GM18907 (cell line): Measurements from ENCODE around the gene CCDC172.
A peak's percentile ranks its signal among the peaks of the same experiment; 100 is the strongest.

Source experiments
- ATAC-seq: cut with Tn5 transposase; IDR thresholded peaks from one replicate; pipeline ENCODE4 v1.9.1; 2021; ENCODE audit warnings: mild to moderate bottlenecking, moderate library complexity; ENCODE audit not compliant: unreplicated experiment

Gene CCDC172

DNA sequence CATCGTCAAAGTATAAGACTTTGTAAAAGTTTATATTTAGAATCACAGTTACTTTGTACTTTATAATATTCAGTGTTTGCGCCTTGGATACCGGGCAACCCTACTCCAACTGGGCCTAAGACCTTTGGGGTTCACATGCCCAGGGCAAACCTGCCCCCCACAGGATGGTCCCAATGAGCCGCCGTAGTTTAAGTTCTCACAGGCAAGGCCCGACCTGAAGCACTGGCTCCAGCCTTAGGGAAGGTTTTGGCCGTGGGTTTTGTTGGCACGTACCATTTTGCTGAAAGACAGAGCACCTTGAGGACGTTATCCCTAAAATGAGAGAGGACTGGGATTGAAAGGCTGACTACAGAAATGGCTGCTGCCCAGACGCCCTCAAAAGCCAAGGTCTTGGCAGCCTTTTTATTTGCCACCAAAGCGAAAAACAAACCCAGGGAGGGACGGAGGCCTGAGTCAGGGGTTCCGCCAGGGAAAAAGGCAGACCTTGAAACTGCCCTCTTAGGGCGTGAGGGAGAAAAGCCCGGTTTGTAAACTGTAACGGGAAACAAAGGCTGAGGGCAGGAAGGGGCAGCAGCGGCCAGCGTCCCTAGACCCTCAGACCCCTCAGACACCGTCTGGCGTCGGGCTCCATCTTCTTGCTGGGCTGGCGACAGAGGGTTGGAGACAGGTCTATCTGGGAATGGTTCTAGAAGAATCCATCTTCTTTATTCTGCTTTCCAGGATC lies at the start of gene CCDC172:
TSS of gene CCDC172 (plus strand) at position 222 of the 724 bp plus-strand sequence. CDS start 564 bp downstream, outside the sequence.
- no peak for ATAC-seq

DNA sequence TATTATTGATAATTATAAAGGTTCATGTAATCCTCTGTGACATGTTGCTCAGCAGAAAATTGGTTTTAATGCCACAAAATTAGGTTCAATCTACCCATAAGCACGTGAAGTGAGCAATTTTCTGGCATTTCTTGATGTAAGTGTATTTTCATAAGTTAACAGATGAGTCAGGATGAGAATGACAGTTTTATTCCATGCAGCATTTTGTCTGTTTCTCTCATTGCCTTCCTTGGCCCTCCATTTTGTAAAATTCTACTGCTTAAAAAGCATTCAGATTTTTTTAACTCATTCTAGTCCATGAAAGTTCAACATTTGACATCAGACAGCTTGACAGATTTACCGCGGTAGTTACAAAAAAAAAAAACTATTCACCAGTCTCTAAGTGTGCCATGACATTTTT lies 47.3 kb upstream of the CCDC172 start:
- no peak for ATAC-seq

DNA sequence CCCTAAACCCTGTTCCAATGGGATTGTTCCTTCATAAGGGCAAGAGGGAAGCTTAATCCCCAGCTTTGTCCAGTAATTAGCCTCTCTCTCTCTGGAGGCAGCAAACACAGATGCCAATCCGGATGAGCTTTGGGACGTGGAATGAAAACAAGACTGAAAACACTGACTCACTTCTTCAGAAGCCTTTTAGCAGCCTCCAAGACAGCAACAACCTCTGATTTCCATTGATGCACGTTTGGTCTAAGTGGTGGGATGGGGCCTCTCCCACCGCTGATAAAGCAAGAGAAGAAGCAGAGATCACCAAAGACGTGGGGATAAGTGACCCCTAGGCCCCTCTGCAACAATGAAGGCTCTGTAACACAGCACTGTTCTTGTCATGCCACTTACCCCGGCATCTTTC lies 45.4 kb upstream of the CCDC172 start:
- ATAC-seq = no peak

DNA sequence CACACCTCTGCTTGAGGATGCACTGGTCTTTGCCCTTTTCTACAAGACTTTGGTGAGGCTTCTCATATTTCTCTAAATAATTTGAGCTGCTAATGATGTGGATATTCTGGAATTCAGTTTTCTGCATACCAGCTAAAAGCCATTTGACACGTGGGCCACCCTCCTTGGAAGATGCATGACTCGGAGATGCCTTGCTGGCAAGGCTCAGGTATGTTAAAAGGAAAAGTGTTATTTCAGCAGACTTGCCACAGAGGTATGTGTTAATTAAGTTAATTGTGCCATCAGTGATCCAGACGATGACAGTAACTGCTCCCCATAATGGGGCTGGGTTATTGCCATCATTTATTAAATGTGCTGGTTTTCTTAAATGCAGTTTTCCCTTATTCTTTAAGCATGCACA lies 42.5 kb upstream of the CCDC172 start:
- ATAC-seq = no peak

DNA sequence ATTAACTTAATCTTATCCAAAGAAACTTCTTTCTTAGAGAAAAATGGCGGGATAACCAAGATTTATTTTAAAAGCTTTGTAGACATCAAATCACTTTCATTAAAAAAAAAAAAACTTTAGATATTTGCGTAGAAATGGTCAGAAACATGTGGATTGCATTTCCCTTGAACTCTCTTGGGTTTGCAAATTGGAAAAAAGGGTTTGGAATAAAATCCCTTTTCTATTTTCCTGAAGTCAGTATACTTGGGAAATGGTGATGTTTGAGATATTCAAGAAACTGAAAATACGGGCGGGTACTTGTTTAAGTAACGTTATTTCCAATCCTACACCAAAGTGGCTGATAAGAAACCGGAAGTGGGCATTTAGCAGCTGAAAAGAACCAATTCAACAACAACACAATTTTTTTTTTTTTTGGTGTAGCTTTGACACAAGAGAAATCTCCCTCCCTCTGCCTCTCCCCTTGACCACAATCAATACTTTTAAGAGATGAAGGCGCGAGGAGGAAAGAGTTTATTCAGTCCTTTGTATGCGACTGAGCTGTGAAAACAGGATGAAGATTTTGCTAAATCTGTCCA lies 37.5 kb upstream of the CCDC172 start:
- no peak for ATAC-seq

- ATAC-seq = no peak
These were observed 36.2 kb upstream of the CCDC172 start for GRCh38 chr10:116287906-116288501.

GRCh38 chr10:116289652-116290051 lies 34.6 kb upstream of the CCDC172 start:
- ATAC-seq = no peak

- no peak for ATAC-seq
These were observed 31.8 kb upstream of the CCDC172 start for GRCh38 chr10:116292493-116292892.

- no peak for ATAC-seq
These were observed 27.9 kb upstream of the CCDC172 start for GRCh38 chr10:116296291-116296721.

GRCh38 chr10:116298586-116298985 lies 25.7 kb upstream of the CCDC172 start:
- no peak for ATAC-seq

DNA sequence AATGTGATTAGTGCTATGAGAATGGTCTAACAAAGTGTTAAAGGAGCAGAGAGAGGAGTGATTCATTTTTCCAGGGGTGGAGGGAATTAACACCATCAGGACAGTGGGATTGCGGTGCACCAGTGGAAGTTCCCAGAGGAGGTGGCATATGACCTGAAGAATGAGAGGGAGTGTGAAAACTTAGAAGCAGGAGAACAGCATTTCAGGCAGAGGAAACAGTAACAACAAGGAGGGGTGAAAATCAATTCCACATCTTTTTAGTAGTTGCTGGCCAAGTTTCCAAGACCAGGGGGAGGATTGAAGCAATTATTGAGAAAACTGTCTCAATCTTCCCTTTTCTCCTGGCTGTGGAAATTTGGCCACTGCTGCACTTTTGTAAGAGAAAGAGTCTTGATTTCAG lies 23.7 kb upstream of the CCDC172 start:
- ATAC-seq = no peak

GRCh38 chr10:116304923-116305322 lies 19.3 kb upstream of the CCDC172 start:
- no peak for ATAC-seq

DNA sequence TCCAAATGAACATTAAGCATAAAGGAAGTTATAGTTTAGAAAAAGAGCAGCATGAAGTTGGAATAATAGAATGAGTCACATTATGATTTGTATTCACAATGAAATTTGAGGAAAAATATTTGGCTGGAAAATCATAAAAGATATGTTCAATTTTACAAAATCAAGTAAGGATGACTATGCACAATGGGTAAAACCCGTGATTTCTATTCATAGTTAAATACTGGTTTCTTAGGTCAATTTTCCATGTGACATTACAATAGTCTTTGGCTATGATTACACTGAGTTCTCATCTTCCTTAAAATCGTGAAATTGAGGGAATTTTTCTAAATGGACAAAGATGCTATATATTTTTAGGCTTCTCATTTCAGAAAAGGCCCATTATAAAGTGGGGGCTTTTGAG lies 17.4 kb upstream of the CCDC172 start:
- ATAC-seq = no peak

DNA sequence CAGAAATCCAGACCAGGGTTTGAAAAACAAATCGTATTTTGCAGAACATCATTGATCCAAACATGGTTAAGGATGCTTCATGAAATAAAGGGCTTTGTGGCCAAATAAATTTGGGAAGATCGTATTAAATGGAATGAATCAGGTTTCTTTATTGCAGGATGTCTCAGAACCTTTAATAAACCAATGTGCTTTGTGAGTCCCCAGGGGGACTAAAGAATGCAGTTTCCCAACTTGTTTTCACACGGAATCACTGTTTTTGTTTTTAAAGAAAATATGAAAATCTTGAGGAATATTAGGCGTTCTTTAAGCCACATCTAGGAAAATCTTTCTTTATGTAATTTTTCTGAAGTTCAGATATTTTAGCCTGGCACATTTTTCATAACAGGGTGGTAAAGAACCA lies 16.8 kb upstream of the CCDC172 start:
- no peak for ATAC-seq

DNA sequence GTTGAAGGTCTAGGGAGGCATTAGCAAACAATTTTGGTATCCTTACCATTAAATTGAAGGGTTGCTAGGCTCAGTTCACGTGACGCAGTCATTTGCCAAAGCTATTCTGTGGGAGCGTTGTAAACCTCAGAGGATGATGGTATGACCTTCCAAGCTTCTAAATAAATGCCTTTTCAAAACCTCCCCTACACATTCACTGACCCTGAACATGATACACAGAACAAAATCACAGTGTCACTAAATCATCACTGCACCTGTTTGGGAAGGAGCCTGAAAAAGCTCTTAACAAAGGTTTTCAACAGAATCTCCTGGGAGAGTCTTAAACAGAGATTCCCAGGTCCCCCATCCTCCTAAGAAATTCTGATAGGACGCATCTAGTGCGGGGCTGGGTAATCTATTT lies 13.2 kb upstream of the CCDC172 start:
- no peak for ATAC-seq

DNA sequence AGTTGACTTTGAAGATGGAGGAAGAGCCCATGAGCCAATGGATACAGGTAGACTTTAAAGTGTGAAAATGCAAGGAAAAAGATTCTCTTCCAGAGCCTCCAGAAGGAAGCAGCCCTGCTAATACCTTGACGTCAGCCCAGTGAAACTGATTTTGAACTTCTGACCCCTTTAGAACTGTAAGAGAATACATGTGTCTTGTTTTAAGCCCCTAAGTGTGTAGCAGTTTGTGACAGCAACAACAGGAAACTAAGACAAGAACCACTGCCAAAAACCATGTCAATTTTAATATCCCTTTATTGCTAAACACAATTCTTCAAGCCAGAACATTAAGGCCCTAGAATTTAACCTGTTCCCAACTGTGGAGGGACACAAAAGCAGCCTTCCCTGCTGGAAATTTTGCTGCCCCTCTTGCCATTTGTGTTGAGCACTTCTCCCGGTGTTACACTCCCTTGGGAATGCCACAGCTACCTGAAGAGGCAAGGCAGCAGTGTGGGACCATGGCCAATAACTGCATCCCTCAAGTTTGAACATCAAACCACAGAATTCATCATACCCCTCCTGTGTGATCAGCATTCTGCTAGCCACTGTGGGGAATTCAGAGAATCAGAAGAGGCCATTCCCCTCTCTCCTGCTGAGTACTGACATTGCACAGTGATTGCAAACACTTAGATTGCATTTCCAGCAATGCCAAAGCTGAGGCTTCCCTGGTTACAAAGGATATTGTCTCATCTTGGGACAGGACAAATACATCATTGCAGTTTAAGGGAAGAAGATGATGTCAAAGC lies 12.3 kb upstream of the CCDC172 start:
- no peak for ATAC-seq

GRCh38 chr10:116312548-116312947 lies 11.7 kb upstream of the CCDC172 start:
- no peak for ATAC-seq

DNA sequence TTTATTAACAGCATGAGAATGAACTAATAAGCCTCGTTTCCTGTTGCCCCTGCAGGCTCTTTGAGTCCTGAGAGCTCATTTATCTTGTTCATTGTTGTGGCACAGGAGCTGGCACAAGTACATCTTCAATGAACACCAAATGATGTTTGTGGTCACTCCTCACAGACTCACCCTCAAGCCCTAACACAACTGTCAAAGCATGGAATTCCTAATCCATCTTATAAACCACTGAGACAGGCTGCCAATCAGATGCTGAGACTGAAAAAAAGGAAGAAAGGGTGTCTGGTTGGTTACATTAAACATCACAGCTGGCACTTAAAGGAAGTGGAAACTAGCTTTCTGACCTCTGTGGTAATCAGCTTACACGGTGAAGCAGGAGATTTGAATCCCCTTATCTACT lies 7.7 kb upstream of the CCDC172 start:
- peak; percentile 79 for ATAC-seq

DNA sequence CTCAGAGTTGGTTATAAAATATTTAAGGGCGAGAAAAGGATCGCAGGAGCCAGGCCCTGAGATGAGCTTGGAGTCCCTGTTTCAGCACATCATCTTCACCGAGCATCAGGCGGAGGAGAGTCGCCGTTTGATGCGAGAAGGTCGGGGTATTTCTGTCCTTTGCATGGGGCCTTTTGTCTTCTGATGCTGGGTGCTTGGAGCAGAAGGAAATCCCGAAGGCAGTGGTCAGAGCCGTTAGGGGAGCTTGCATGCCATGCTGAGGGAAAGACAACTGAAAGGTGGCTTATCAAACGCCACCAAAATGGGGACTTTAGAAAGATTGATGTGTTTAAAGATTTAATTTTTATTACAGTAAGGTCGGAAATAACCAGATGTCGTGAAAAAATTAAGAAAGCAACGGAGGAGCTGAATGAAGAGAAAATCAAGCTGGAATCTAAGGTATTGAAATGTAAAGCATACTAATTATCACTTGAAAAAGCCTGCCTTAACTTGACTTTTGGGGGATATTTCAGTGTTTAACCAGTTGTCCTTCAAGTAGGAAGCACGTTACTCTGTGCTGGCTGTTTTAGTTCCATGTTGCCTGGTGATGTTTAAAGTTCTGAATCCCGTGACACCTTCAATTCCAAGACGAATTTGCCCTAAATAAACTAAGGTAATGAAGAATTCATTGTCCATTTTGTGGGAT lies 845 bp downstream of the CCDC172 start:
- ATAC-seq = no peak

DNA sequence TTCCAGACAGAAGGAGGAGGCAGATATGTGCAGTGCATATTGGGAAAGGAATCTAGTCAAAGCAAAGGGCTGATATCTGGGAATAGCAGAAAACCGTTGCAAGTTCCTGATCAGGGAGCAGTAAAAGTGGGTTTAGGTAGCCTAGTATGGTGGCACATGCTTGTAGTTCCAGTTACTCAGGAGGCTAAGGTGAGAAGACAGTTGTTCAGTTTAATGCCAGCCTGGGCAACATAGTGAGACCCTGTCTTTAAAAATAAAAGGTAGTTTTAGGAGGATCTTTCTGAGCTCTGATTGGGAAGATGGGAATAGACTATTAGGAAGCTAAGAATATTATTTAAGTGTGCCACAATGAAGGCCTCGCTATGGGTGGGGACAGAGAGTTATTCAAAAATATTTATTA lies 1.7 kb downstream of the CCDC172 start:
- ATAC-seq = no peak

DNA sequence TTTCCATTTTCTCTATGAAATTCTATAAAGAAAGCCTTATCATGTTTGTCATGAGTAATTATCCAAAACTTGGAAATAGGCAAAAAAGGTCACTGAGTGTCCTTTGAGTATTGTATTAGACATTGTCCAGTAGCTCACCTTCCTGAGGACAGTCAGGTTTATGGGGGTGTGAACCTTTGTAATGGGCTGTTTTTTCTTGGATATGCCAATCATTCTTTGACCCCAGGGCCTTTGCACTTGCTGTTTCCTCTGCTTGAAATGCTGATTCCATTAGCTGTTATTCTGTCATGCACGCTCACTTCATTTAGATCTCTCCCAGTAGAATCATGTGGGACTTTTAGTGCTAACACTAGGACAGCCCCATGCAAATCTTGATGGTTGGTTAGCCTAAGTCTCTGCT lies 4.9 kb downstream of the CCDC172 start:
- no peak for ATAC-seq
